IMR-90 (cell line): ENCODE data around the gene TRIM10. TPM values are rescaled to one million over a fixed set of nuclear protein-coding genes. Genes with fewer than 3 reads are reported as not detected.
"Not testable (repeated sequence)": the region's sequence is repeated elsewhere in the genome, so short reads cannot be mapped to it uniquely, and the experiment has no call there.

ENCODE experiments used
- ATAC-seq: fragments of 200-7000 bp; cut with Tn5 transposase; 2 replicates; pipeline ENCODE4 v1.9.1; 2020; ENCODE audit warnings: low read depth, mild to moderate bottlenecking, moderate library complexity
- BruUV-seq: library from RNA; stranded (reverse); fragments of 400-500 nt; replicated peaks from 2 replicates; lab custom pipeline; 2021; lab: Mats Ljungman, UMichigan
- CTCF ChIA-PET: fragments of 300-600 bp; formaldehyde crosslinking; extraction: SDS; loops from one replicate; lab custom pipeline; 2021; ENCODE audit warnings: antibody characterized with exemption; lab: Yijun Ruan, JAX
- POLR2A ChIA-PET: fragments of 300-600 bp; sonication (Branson Sonifier 250); formaldehyde crosslinking; loops from one replicate; lab custom pipeline; 2022; ENCODE audit warnings: antibody characterized with exemption; ENCODE audit not compliant: unreplicated experiment; lab: Charles Lee
- DNase-seq: peaks from one replicate; pipeline ENCODE4 v3.0.0; 2013
- H2AFZ ChIP-seq: replicated peaks from 2 replicates; pipeline ENCODE3; 2013; ENCODE audit warnings: low read length, mild to moderate bottlenecking; ENCODE audit not compliant: poor library complexity
- H2AK5ac ChIP-seq: 2 replicates; pipeline ENCODE4 v1.6.1; 2013; ENCODE audit warnings: low read depth, low read length, inconsistent platforms
- H2AK9ac ChIP-seq: replicated peaks from 2 replicates; pipeline ENCODE3; 2013; ENCODE audit warnings: mild to moderate bottlenecking, low read depth, low read length, moderate library complexity; ENCODE audit not compliant: poor library complexity
- H2BK120ac ChIP-seq: 2 replicates; pipeline ENCODE4 v1.6.1; 2013; ENCODE audit warnings: low read depth, low read length, inconsistent platforms
- H2BK15ac ChIP-seq: 3 replicates; pipeline ENCODE4 v1.6.1; 2013; ENCODE audit warnings: low read depth, low read length, inconsistent platforms
- H2BK20ac ChIP-seq: 2 replicates; pipeline ENCODE4 v1.6.1; 2013; ENCODE audit warnings: low read depth, mild to moderate bottlenecking, inconsistent platforms, low read length, moderate library complexity
- H2BK5ac ChIP-seq: 2 replicates; pipeline ENCODE4 v1.6.1; 2013; ENCODE audit warnings: mild to moderate bottlenecking, low read depth, low read length, inconsistent platforms; ENCODE audit not compliant: poor library complexity, severe bottlenecking
- H3K14ac ChIP-seq: replicated peaks from 2 replicates; pipeline ENCODE4 v1.6.1; 2013; ENCODE audit warnings: low read depth, low read length, inconsistent platforms
- H3K18ac ChIP-seq: 2 replicates; pipeline ENCODE4 v1.6.1; 2013; ENCODE audit warnings: low read depth, low read length, control low read depth
- H3K23ac ChIP-seq: 2 replicates; pipeline ENCODE4 v1.6.1; 2013; ENCODE audit warnings: low read depth, low read length, inconsistent platforms
- H3K27ac ChIP-seq: 2 replicates; pipeline ENCODE4 v1.5.1; 2013; ENCODE audit warnings: mild to moderate bottlenecking, control low read depth, low read length; ENCODE audit not compliant: insufficient read depth
- H3K27me3 ChIP-seq: 2 replicates; pipeline ENCODE4 v1.6.1; 2013; ENCODE audit warnings: low read length; ENCODE audit not compliant: control insufficient read depth, insufficient read depth
- H3K36me3 ChIP-seq: 2 replicates; pipeline ENCODE4 v1.6.1; 2013; ENCODE audit warnings: low read length, mixed read lengths; ENCODE audit not compliant: control insufficient read depth, insufficient read depth
- H3K4ac ChIP-seq: 2 replicates; pipeline ENCODE4 v1.6.1; 2013; ENCODE audit warnings: low read depth, low read length, inconsistent platforms
- H3K4me1 ChIP-seq: 2 replicates; pipeline ENCODE4 v1.6.1; 2013; ENCODE audit warnings: low read length, mixed read lengths; ENCODE audit not compliant: control insufficient read depth, insufficient read depth
- H3K4me2 ChIP-seq: 2 replicates; pipeline ENCODE4 v1.6.1; 2013; ENCODE audit warnings: low read depth, mild to moderate bottlenecking, control low read depth, low read length, moderate library complexity
- H3K4me3 ChIP-seq: 2 replicates; pipeline ENCODE4 v1.5.1; 2013; ENCODE audit warnings: low read depth, mild to moderate bottlenecking, control low read depth, low read length, moderate library complexity; ENCODE audit not compliant: insufficient read depth
- H3K56ac ChIP-seq: 2 replicates; pipeline ENCODE4 v1.6.1; 2013; ENCODE audit warnings: low read length, inconsistent platforms; ENCODE audit not compliant: insufficient read depth; ENCODE audit errors: extremely low read depth
- H3K79me1 ChIP-seq, 2 experiments: 2 replicates each; pipeline ENCODE4 v1.6.1; 2013; ENCODE audit warnings: low read length in 2 of 2, inconsistent platforms in 1 of 2, low read depth in 1 of 2
- H3K9ac ChIP-seq: 2 replicates; pipeline ENCODE4 v1.6.1; 2013; ENCODE audit warnings: low read depth, low read length, control low read depth
- H3K9me1 ChIP-seq: 2 replicates; pipeline ENCODE4 v1.6.1; 2013; ENCODE audit warnings: low read length, inconsistent platforms; ENCODE audit not compliant: insufficient read depth
- H3K9me3 ChIP-seq: 2 replicates; pipeline ENCODE4 v1.6.1; 2013; ENCODE audit warnings: low read length; ENCODE audit not compliant: control insufficient read depth, insufficient read depth
- H4K20me1 ChIP-seq: 2 replicates; pipeline ENCODE4 v1.6.1; 2013; ENCODE audit warnings: low read length, inconsistent platforms; ENCODE audit not compliant: insufficient read depth
- H4K5ac ChIP-seq: 2 replicates; pipeline ENCODE4 v1.6.1; 2013; ENCODE audit warnings: mild to moderate bottlenecking, low read depth, low read length, control low read depth
- H4K8ac ChIP-seq, 2 experiments: 2 replicates each; pipeline ENCODE4 v1.6.1; 2013; ENCODE audit warnings: low read depth in 2 of 2, low read length in 2 of 2, control low read depth in 1 of 2, inconsistent platforms in 1 of 2
- H4K91ac ChIP-seq: 2 replicates; pipeline ENCODE4 v1.6.1; 2013; ENCODE audit warnings: low read depth, low read length, inconsistent platforms; ENCODE audit not compliant: insufficient read depth
- WGBS, 2 experiments: methylation state at CpG; one replicate each; pipeline versions ENCODE4 v1.1.5 to v1.1.7; 2013; ENCODE audit warnings: missing lambda C conversion rate in 2 of 2; ENCODE audit not compliant: insufficient read length in 1 of 2; ENCODE audit errors: extremely low coverage in 2 of 2; 5-methylcytosine and 5-hydroxymethylcytosine counted together
- dilution Hi-C: fragments of 300-500 bp; cut with HindIII; formaldehyde crosslinking; loops from one replicate; pipeline ENCODE4 v1.14.3; 2018; ENCODE audit warnings: low sequenced_read_pairs; ENCODE audit not compliant: unreplicated experiment
- in situ Hi-C: fragments of 300-500 bp; cut with MboI; formaldehyde crosslinking; loops from 3 replicates; pipeline ENCODE4 v1.14.3; 2019; ENCODE audit warnings: low sequenced_read_pairs, inconsistent platforms, mixed read lengths
- intact Hi-C: fragments of 100-400 bp; cut with micrococcal nuclease; formaldehyde crosslinking; loops from 2 replicates; pipeline ENCODE4 v1.10.0; 2022
- polyA plus RNA-seq, 3 experiments: library from polyadenylated mRNA; depleted of rRNA; stranded (reverse); fragments of >200 nt; gene quantifications; 2 replicates each; pipeline ENCODE4 v1.2.3, GENCODE V29; 2012; ENCODE audit warnings: low replicate concordance in 1 of 3
- total RNA-seq: library from RNA; depleted of rRNA; stranded (reverse); fragments of >200 nt; gene quantifications from 2 replicates; pipeline ENCODE4 v1.2.3, GENCODE V29; 2012

The TRIM10 gene
- total and polyA plus RNA-seq, 2 of the 4 experiments (the other 2 are of a cell fraction): not detected

- no CpG with 5 or more reads among the region's 1 CpG for WGBS, 2 experiments
Measured at GRCh38 chr6:30165238-30165637, 4.2 kb upstream of the TRIM10 start.

More at GRCh38 chr6:30165238-30165637, 4.2 kb upstream of the TRIM10 start:
- H3K36me3 ChIP-seq, H2BK20ac ChIP-seq, H3K27ac ChIP-seq, ATAC-seq, BruUV-seq, H3K79me1 ChIP-seq, H2AK9ac ChIP-seq, H3K9ac ChIP-seq, H3K18ac ChIP-seq, H4K8ac ChIP-seq, H3K4me1 ChIP-seq, H3K4me3 ChIP-seq, H3K14ac ChIP-seq, intact Hi-C loops, H3K23ac ChIP-seq, H2AFZ ChIP-seq, CTCF ChIA-PET, H2BK15ac ChIP-seq, H3K9me3 ChIP-seq, H2AK5ac ChIP-seq, in situ Hi-C loops, POLR2A ChIA-PET, H3K9me1 ChIP-seq, H3K56ac ChIP-seq, H4K5ac ChIP-seq, H4K91ac ChIP-seq, H3K4me2 ChIP-seq, H3K4ac ChIP-seq, H2BK120ac ChIP-seq, DNase-seq, dilution Hi-C loops, H2BK5ac ChIP-seq, H4K20me1 ChIP-seq: not testable (repeated sequence)
- peaks cover 42% of the 10 kb centered on the region for H3K27me3 ChIP-seq
